ENCODE measurements around the gene CHPF.
A peak's percentile ranks its signal among the peaks of the same experiment; 100 is the strongest.

CHPF gene

DNA sequence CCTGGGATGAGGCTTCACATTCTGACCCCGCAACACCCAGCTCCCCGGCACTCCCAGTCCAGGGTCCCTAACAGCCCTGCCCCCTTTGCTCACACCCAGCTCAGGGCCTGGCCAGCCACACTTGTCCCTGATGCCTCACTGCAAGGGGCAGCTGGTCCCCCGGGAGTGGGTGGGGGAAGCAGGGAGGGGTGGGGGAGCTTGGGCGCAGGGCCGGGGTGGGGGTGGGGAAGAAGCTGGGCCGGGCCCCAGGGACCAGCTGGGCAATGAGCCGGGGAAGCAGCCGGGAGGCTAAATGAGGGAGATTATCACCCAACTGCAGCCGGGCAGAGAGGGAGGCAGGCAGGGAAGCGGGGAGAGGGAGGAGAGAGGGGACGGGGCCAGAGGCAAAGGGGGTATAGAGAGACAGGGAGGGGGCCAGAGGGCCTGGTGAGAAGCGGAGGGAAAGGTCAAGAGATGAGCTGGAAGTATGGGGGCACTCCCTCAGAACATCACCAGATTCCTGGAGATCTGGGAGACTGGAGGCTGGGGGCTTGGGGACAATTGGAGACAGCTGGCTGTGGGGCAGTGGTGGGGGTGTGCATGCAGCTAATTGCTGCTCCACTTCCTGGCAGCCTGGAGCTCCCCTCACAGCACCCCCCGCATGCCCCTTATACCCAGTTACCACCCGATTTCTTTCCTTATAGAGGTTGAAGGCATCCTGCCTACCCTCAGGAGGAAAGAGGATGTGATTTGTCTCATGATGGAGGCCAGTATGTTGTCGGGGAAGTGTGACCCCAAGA, 31.9 kb downstream of the CHPF start:
- DNase-seq, result no peak

DNA sequence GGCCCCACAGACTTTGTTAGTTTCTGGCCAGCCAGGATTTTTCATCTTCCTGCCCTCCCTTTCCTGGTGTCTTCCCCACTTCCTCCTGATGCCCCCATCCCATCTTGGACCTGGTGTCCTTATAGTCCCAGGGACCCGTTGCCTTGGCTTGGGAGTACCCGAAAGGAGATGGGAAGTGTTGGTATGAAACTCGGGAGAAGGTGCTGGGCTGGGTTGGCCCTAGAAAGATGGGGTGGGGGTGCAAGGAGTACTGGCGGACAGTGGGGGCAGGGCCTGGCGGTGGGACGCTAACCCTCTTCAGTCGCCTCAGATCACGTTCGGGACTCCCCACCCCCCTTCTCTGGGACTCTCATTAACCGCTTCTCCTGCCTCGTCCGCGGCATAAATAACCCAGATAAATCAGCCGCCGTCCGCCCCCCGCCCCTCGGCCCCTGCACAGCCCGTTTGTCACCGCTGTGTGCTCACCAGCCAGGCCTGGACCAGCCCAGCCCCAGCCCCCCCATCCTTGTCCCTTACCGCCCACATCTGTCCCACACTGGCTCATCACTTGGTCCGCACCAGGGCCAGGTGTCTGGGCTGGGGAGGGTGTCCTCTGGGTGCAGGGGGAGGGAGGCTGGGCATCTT, 33.0 kb downstream of the CHPF start:
- no peak for DNase-seq

DNA sequence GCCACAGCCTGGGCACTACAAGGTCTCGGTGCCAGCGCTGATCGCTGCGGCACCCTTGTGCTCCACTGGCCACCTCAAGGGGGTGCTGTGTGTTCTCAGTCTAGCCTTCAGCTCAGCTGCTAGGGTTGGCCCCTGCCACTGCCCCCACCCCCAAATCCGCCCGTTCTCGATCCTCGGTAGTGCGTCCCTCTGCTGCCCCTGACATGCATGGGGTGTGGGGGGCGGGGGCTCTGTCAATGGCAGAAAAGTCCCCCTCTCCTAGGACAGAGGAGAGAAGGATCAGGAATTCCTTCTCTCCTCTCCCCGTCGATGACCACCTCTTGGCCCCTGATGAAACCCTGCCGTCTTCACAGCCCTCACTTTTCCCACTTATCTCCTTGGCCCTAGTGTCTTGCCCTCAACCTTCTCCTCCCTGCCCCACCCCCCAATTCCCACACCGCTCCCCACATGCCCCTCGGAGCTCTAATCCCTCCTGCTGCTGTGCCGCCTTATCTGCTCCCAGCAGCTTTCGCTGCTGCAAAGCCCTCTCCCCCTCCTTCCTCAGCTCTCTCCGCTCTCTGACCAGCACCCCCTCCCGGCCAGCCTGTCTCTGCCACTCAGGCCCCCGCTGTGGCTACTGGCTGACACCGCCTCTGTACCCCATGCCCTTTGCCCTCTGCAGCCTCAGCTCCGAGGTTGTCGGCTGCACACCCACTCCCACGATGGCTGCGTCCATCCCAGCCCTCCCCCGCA, 33.7 kb downstream of the CHPF start:
- DNase-seq, result peak; percentile 49

DNA sequence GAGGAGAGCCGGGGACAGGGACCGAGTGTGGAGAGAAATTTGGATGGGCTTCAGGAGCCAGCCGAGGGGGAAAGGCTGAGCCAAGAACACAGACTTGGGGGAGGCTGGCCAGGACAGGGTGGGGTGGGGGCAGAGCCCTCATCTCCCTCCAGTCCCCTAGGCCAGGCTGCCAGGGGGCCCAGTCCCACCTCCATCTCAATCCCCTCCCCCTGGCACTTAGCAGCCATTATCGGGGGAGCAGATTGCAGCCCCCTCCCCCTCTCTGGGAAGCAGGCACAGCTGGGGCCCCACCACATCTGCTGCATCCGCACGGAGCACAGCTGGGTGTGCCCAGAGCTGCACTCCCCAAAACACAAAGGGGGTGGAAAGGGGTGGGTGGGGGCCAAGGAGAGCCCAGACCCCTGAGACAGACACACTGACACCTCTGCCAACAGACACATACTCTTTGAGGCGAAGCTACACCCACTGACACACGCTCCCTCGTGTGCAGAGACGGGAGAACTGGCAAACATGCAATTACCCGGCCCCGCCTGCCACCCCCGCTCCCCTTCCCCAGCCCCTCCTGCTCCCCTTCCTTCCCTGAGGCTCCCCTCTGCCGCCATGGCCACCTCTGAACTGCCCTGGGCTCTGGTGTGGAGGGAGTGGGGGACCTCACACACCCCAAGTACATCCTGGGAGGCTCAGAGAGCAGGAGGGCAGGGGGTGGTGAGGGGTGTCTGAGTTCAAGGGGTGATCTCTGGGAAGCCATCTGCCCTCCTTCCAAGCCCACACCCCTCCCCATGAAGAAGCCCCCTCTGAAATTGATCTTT, 34.4 kb downstream of the CHPF start:
- DNase-seq, result no peak

DNA sequence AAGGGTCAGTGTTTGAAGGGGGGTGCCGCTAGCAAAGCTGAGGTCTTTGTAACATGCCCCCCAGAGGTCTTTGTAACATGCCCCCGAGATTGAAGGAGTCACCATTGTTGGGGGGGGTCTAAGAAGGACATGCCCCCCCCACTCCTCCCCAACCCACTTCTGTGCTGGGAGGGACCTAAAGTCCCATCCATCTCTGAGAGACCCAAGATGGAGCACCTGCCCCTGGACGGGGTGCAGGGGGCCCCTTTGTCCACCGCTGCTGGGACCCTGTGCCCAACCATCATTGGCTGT, 35.2 kb downstream of the CHPF start:
- no peak for DNase-seq

DNA sequence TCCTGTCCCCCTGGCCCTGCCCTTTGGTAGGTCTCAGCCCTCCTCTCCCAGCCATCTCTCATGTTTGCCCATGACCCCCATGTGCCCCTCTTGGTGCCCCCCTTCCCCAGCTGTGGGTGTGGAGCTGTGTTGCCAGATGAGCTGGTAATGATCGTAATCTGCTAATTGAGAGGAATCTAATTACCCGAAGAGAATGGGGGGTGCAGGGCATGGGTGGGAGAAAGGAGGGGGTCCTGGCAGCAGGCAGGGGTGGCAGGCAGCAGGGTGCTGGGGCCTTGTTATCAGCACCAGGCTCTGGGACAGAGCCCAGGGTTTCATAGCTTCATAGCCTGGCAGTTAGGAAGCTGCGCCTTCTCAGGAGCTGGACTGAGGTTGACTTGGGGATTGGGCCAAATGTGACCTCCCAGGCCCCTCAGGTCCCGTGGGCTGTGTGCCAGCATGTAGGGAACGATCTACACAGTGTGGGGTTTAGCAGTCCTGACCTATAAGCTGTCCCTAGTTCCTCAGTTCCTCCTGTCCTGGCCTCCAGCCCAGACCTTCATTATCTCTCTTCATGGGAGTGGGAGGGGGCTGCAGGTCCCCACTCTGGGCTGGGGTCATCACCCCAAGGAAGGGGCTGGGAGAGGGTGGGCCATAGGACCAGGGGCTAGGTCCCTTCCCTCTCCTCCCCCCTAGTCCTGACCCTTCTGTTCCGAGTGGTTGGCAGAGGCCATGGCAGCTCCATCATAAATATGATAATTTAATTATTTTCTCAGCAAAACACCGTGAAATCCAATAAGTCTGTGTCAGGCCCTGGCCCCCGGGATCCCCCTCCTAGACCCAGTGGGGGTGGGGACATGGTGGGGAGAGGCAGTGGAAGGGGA, 35.8 kb downstream of the CHPF start:
- DNase-seq, result no peak

DNA sequence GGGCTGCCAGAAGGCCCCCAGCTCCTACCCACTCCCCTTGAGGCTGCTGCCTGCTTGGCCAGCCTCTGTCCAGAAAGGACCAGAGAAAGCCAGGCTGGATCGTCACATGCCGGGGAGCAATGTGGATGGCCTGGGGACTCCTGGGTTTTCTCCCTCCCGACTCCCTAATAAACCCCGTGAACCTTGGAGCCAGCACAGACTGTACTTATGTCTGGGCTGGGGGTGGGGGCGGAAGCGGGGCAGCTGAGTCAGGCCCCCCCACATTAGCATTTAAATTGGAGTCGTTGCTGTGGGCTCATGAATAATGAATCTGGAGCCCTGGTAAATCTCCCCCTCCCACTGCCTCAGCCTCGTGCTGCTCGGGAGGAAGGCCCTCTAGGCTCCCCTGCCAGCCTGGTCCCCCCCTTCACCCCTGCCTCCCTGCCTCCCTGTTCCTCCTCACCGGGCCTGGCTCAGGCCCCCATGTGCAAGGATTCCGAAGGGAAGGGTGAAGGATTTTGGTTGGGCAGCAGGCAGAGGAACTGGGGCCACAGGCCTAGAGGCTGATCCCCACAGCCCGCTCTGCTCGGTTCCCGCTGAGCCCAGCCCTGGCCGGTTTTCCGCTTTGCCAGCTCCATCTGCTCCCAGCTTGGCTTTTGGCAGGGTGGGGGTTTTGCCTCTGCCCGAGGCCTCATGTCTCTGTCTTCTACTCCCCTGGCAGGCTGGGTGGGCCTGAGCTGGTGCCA, 36.6 kb downstream of the CHPF start:
- DNase-seq, result no peak

DNA sequence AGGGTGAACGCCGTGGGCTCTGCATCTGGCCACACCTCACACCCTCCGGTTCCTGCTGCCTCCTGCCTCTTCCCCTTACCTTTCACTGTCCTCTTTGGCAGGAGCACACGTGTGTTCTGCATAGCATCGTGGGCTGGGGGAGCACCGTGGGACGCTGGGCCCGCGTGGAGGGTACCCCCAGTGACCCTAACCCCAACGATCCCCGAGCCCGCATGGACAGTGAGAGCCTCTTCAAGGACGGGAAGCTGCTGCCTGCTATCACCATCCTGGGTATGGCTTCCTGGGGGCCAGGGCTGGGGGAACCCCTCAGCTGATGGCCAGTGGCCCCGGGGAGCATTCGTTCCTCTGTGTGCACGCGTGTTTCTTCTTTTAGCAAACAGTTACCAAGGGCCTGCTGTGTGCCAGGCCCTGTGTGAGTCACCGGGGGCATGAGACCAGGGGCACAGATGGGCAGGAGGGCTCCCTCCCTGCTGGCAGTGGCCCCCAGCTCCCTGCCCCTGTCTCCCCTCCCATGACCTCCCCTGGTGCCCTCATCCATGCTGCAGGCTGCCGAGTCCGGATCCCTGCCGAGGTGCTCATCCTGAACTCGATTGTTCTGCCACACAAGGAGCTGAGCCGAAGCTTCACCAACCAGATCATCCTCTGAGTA, 37.3 kb downstream of the CHPF start:
- DNase-seq, result no peak

DNA sequence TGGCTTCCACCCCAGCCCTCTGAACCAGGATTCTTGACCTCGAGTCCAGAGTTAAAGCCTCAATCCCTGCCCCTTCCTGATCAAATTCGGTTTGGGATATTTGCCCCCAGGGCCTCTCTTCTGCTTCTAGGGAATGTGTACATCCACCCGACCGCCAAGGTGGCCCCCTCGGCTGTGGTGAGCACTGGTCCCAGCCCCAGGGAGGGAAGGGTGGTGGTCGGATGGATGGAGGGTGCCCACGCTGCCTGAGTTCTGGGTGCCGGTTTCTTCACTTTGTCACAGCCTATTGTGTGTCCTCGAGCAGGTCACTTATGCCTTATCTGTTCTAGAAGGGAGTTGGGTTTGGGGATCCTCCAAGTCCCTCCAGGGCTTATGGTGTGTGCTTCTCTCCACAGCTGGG, 38.0 kb downstream of the CHPF start:
- DNase-seq, result no peak

DNA sequence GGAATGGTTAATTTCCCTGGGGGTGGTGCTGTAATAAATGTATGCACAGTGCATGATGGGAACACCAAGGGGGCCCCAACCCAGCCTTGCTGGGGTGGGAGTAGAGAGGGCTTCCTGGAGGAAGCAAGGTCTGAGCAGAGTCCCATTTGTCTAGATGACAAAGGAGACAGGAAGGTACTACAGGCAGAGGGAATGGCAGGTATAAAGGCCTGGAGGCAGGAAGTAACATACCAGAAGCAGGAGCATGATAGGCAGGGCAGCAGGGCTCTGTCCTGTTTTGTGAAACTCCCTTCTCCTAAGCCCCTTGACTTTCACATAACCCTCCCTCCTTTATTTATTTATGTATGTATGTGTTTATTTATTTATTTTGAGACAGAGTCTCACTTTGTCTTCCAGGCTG, 41.0 kb downstream of the CHPF start:
- DNase-seq, result no peak

DNA sequence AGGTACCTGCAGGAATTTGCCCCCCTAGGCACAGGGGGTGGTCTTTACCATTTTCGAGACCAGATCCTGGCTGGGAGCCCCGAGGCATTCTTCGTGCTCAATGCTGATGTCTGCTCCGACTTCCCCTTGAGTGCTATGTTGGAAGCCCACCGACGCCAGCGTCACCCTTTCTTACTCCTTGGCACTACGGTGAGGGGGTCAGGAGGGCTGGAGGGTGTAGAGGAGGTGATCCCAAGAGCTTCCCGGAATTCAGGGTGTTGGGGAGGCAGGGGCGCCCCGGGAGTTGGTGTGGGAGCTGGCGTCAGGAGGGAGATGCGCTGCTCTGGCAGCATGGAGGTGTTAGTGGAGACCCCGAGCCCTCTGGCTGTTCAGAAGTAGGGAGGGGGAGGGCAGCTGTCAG, 41.8 kb downstream of the CHPF start:
- no peak for DNase-seq

DNA sequence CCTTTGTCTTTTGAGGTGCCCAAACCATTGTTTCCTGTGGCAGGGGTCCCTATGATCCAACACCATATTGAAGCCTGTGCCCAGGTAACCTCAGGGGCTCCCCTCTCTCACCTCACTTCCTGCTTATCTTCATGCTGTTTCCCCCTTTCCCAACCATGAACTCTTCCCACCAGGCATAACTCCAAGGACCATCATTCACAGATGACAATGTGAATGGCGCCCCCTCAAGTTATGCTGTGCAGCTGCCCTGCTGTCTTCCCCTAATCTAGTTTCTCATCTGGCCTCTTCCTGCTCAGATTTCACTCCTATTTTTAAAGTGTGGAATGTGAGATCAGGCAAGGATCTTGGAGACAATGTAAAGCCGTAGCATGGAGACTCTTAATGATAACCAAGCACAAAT, 43.5 kb downstream of the CHPF start:
- DNase-seq, result peak; percentile 15

DNA sequence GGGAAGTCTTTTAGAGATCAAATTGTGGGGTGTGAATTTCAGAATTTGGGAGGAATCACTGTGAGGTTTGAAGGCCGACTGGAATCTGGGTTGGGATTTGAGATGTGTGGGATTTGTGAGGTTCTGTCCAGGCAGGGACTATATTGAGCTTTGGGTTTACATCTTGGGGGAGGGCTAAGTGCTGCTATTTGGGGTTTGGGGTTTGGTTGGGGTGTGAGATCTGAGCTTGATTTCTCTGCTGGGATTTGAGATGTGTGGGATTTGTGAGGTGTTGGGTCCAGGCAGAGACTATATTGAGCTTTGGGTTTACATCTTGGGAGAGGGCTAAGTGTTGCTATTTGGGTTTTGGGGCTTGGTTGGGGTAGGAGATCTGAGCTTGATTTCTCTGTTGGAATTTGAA, 44.1 kb downstream of the CHPF start:
- no peak for DNase-seq

DNA sequence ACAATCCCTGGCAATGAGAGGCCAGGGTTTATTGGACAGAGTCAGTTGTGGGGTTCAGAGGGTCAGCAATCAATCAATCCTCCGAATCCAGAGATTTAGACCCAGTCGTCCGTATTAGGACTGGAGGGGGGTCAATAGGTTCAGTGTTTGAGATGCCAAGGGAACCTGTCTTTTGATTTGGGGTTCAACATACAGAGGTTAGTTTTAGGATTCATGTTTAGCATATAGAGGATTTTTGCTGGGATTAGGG, 44.6 kb downstream of the CHPF start:
- no peak for DNase-seq

DNA sequence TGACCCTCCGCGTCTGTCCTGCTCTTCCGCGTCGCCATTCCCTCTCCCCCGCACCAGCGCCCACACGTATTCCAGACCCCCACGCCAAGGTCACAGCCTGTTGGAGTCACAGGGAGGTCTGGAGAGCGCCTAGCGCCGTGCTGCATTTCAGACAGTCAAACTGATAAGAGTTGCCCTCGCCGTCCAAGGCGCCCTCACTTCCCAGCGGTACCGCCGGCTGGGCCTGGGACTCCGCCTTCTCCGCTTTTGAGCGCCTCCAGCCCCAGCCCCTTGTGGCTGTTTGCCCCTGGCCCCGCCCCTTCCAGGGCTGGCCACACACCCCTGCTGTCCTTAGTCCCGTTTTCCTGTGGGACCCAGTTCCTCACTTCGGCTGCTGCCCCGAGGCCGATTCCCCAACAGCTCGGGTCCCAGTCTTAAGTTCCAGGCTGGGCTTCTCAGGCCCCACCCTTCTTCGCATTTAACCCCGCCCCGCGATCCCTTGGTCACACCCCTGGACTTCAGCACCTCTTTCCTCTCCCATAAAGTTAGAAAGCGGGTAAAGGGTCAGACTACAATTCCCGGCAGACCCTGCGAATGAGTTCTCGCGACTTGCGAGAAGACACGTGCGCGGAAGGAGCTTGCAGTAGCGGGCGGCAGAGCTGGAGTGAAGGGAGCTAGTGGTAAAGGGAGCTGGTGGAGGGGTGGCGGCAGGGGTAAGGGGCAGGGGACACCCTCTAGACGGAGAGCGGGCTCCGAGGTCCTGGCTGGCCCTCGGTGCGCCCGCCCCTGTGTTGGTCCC, 45.1 kb downstream of the CHPF start, which contains the start of gene GMPPA:
TSS of gene GMPPA (plus strand) at position 612 of the 778 bp plus-strand sequence. CDS start 1,085 bp downstream, outside the sequence.
- DNase-seq, result peak; percentile 99

DNA sequence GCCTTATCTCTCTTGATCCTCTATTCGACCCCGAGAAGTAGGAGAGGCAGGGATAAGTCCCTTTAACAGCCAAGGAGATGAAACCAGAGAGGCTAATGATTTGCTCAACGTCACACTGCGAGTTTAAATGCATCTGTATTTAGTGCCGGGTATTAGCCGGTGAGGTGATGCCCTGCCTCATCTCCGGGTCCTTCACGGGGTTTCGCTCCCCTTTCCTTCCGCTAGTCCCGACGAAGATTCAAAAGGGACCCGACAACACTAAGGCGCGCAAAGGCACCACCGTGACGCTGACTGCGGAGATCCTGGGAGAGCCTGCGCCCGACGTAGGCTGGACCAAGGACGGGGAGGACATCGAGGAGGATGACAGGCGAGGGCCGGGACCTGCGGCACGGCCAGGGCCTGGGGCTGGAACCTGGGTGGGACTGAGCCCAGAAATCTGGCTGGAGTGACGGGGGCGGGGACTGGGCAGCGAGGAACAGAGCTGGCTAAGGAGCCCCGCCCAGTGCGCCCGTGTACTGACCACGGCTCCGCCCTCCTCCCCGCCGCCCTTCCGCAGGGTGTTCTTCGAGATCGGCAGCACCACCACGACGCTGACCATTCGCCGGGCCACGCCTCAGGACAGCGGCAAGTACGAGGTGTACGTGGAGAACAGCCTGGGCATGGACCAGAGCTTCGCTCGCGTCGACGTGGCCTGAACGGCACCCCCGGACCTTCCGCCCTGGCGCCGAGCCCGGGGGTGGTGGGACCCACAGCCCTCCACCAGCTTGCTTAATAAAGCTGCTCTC, 45.9 kb downstream of the CHPF start:
- peak; percentile 89 for DNase-seq

DNA sequence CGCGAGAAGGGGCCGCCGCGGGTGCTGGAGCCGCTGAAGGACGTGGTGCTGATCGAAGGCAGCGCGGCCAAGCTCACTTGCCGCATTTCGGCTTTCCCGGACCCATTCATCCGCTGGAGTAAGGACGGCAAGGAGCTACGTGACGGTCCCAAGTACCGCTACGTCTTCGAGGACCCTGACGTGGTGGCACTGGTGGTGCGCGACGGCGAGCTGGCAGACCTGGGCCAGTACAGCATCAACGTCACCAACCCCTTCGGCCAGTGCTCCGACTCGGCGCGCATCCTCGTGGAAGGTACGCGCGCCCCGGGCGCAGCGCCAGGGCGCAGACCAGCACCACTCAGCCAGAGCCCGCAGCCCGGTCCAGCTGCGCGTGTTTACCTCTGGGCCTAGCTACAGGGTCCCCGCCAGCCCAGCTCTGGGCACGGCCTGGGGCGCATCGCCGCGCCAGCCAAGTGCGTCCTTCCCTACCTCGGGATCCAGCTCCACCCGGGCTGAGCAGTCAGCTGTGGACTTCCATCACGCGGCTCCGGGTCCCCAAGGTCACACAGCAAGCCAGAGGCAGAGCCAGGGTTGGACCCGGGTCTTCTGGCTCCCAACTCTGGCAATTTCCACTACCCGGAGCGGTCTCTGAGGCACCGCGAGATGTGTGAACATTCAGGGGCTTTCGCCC, 46.6 kb downstream of the CHPF start:
- no peak for DNase-seq

DNA sequence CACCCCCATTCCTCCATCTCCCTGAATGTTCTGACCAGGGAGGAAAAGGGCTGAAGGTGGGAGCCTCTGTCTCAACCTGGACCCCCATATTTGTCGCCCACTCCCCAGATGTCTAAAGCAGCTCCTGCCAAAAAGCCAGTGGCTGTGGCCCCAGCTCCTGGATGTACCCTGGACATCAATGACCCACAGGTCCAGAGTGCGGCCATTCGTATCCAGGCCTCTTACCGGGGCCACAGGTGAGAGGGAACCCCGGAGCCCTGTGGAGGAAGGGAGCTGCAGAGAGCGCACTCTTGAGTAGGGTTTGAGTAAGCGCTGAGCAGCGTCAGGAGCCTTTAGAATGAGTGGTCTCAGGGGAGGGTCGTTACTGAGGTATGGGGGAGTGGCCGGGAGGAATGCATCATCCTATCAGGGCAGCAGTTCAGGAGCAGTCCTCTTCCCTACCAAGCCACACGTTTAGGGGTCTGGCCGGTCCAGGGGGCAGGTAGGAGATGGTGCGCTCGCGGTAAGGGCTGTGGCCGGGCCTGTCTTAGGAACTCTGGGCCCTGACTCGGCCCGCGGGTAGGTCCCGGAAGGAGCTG, 47.3 kb downstream of the CHPF start:
- no peak for DNase-seq

All from HCEC 1CT (cell line).